ENCODE results near the gene ZNF627.
"Not testable (repeated sequence)": the region's sequence is repeated elsewhere in the genome, so short reads cannot be mapped to it uniquely, and the experiment has no call there.

The ZNF627 gene

GRCh38 chr19:11587975-11588631 lies 9.2 kb upstream of the ZNF627 start:
- Mint-ChIP-seq H3K27ac (no peak overlapping the region), H3K36me3 (ENCODE audit: low read depth) (no peaks in the 10 kb centered on the region), H3K4me1 (ENCODE audit: low read depth) (peaks cover 7% of the 10 kb centered on the region), H3K4me3 (no peak overlapping the region), H3K27me3 (ENCODE audit: low read depth) (peaks cover 3% of the 10 kb centered on the region), H3K9me3 (no peaks in the 10 kb centered on the region)

GRCh38 chr19:11594084-11594483 lies 3.2 kb upstream of the ZNF627 start:
- peaks cover 3% of the 10 kb centered on the region for H3K36me3 Mint-ChIP-seq (ENCODE audit: low read depth)
- no peak overlapping the region for H3K27ac Mint-ChIP-seq

GRCh38 chr19:11596156-11596555 lies 1.1 kb upstream of the ZNF627 start:
- Mint-ChIP-seq H3K27me3 (ENCODE audit: low read depth) (no peaks in the 10 kb centered on the region), H3K36me3 (ENCODE audit: low read depth) (peaks cover 7% of the 10 kb centered on the region), H3K4me3 (peak overlapping the region; percentile 2), H3K4me1 (ENCODE audit: low read depth) (peaks cover 8% of the 10 kb centered on the region), H3K27ac (peak overlapping the region; percentile 82), H3K9me3 (peaks cover 9% of the 10 kb centered on the region)

More at GRCh38 chr19:11594084-11594483, 3.2 kb upstream of the ZNF627 start:
- no peaks in the 10 kb centered on the region for H3K9me3 Mint-ChIP-seq
- H3K4me3 Mint-ChIP-seq: no peak overlapping the region
- H3K27me3 Mint-ChIP-seq (ENCODE audit: low read depth): no peaks in the 10 kb centered on the region
- H3K4me1 Mint-ChIP-seq (ENCODE audit: low read depth): peaks cover 8% of the 10 kb centered on the region

- Mint-ChIP-seq H3K9me3 (peaks cover 21% of the 10 kb centered on the region), H3K27ac (peak overlapping the region; percentile 83), H3K4me1 (ENCODE audit: low read depth) (peaks cover 8% of the 10 kb centered on the region), H3K27me3 (ENCODE audit: low read depth) (no peaks in the 10 kb centered on the region), H3K36me3 (ENCODE audit: low read depth) (peaks cover 19% of the 10 kb centered on the region), H3K4me3 (peak overlapping the region; percentile 92)
Measured at GRCh38 chr19:11598103-11598483, 810 bp downstream of the ZNF627 start.

GRCh38 chr19:11598746-11599145 lies 1.5 kb downstream of the ZNF627 start:
- Mint-ChIP-seq H3K27ac (no peak overlapping the region), H3K4me1 (ENCODE audit: low read depth) (peaks cover 8% of the 10 kb centered on the region), H3K9me3 (peaks cover 23% of the 10 kb centered on the region), H3K4me3 (peak overlapping the region; percentile 68), H3K36me3 (ENCODE audit: low read depth) (peaks cover 21% of the 10 kb centered on the region), H3K27me3 (ENCODE audit: low read depth) (no peaks in the 10 kb centered on the region)

- H3K27ac Mint-ChIP-seq; H3K27me3 Mint-ChIP-seq (ENCODE audit: low read depth); H3K4me1 Mint-ChIP-seq (ENCODE audit: low read depth); H3K4me3 Mint-ChIP-seq: not testable (repeated sequence)
- Mint-ChIP-seq H3K9me3 (peaks cover 32% of the 10 kb centered on the region), H3K36me3 (ENCODE audit: low read depth) (peaks cover 29% of the 10 kb centered on the region)
Measured at GRCh38 chr19:11599704-11600103, 2.4 kb downstream of the ZNF627 start.

- peaks cover 57% of the 10 kb centered on the region for H3K9me3 Mint-ChIP-seq
- no peaks in the 10 kb centered on the region for H3K4me1 Mint-ChIP-seq (ENCODE audit: low read depth)
- H3K27me3 Mint-ChIP-seq (ENCODE audit: low read depth): no peaks in the 10 kb centered on the region
- H3K27ac Mint-ChIP-seq: no peak overlapping the region
- H3K36me3 Mint-ChIP-seq (ENCODE audit: low read depth): peaks cover 50% of the 10 kb centered on the region
- H3K4me3 Mint-ChIP-seq: no peak overlapping the region
Measured at GRCh38 chr19:11606484-11606883, 9.2 kb downstream of the ZNF627 start.

GRCh38 chr19:11611730-11612129 lies 14.4 kb downstream of the ZNF627 start:
- H3K27me3 Mint-ChIP-seq (ENCODE audit: low read depth): no peaks in the 10 kb centered on the region

GRCh38 chr19:11612816-11613511 lies 15.7 kb downstream of the ZNF627 start:
- Mint-ChIP-seq H3K9me3 (peaks cover 52% of the 10 kb centered on the region), H3K4me1 (ENCODE audit: low read depth) (no peaks in the 10 kb centered on the region), H3K4me3 (no peak overlapping the region), H3K27me3 (ENCODE audit: low read depth) (no peaks in the 10 kb centered on the region), H3K27ac (peak overlapping the region; percentile 41), H3K36me3 (ENCODE audit: low read depth) (peaks cover 44% of the 10 kb centered on the region)

More at GRCh38 chr19:11611730-11612129, 14.4 kb downstream of the ZNF627 start:
- Mint-ChIP-seq H3K9me3 (peaks cover 48% of the 10 kb centered on the region), H3K4me1 (ENCODE audit: low read depth) (no peaks in the 10 kb centered on the region), H3K27ac (no peak overlapping the region), H3K4me3 (no peak overlapping the region), H3K36me3 (ENCODE audit: low read depth) (peaks cover 40% of the 10 kb centered on the region)

- Mint-ChIP-seq H3K4me3 (no peak overlapping the region), H3K36me3 (ENCODE audit: low read depth) (peaks cover 73% of the 10 kb centered on the region), H3K9me3 (peaks cover 68% of the 10 kb centered on the region), H3K27ac (no peak overlapping the region), H3K4me1 (ENCODE audit: low read depth) (no peaks in the 10 kb centered on the region), H3K27me3 (ENCODE audit: low read depth) (no peaks in the 10 kb centered on the region)
Measured at GRCh38 chr19:11617180-11618062, 20.1 kb downstream of the ZNF627 start.

- H3K9me3 Mint-ChIP-seq: peaks cover 62% of the 10 kb centered on the region
- H3K36me3 Mint-ChIP-seq (ENCODE audit: low read depth): peaks cover 53% of the 10 kb centered on the region
- H3K4me3 Mint-ChIP-seq: no peak overlapping the region
- H3K4me1 Mint-ChIP-seq (ENCODE audit: low read depth): no peaks in the 10 kb centered on the region
- no peak overlapping the region for H3K27ac Mint-ChIP-seq
- H3K27me3 Mint-ChIP-seq (ENCODE audit: low read depth): peaks cover 16% of the 10 kb centered on the region
Measured at GRCh38 chr19:11620553-11620952, 23.3 kb downstream of the ZNF627 start.

- not testable (repeated sequence) for H3K4me1 Mint-ChIP-seq (ENCODE audit: low read depth); H3K4me3 Mint-ChIP-seq; H3K27ac Mint-ChIP-seq
- Mint-ChIP-seq H3K27me3 (ENCODE audit: low read depth) (peaks cover 23% of the 10 kb centered on the region), H3K9me3 (peaks cover 55% of the 10 kb centered on the region), H3K36me3 (ENCODE audit: low read depth) (peaks cover 40% of the 10 kb centered on the region)
Measured at GRCh38 chr19:11622401-11622800, 25.1 kb downstream of the ZNF627 start.

GRCh38 chr19:11624069-11624463 lies 26.8 kb downstream of the ZNF627 start:
- peaks cover 23% of the 10 kb centered on the region for H3K27me3 Mint-ChIP-seq (ENCODE audit: low read depth)

GRCh38 chr19:11626252-11626651 lies 29.0 kb downstream of the ZNF627 start:
- H3K27me3 Mint-ChIP-seq (ENCODE audit: low read depth): peaks cover 23% of the 10 kb centered on the region
- H3K4me1 Mint-ChIP-seq (ENCODE audit: low read depth): no peaks in the 10 kb centered on the region
- peaks cover 39% of the 10 kb centered on the region for H3K9me3 Mint-ChIP-seq
- no peak overlapping the region for H3K27ac Mint-ChIP-seq
- peaks cover 6% of the 10 kb centered on the region for H3K36me3 Mint-ChIP-seq (ENCODE audit: low read depth)
- no peak overlapping the region for H3K4me3 Mint-ChIP-seq

More at GRCh38 chr19:11624069-11624463, 26.8 kb downstream of the ZNF627 start:
- H3K9me3 Mint-ChIP-seq: peaks cover 39% of the 10 kb centered on the region
- no peak overlapping the region for H3K27ac Mint-ChIP-seq
- no peaks in the 10 kb centered on the region for H3K4me1 Mint-ChIP-seq (ENCODE audit: low read depth)
- no peak overlapping the region for H3K4me3 Mint-ChIP-seq
- peaks cover 27% of the 10 kb centered on the region for H3K36me3 Mint-ChIP-seq (ENCODE audit: low read depth)

Data from T-helper 1 cell treated with Interleukin-12 subunit alpha and Interleukin-12 subunit beta and Interleukin-4 antibody, amounts not matched to agents 30 μg/mL and 1 μg/mL, for 36 hours (primary cell).